Measurements from ENCODE around the gene MYOM1. TPM values are rescaled to one million over a fixed set of nuclear protein-coding genes. Genes with fewer than 3 reads are reported as not detected.
A peak's percentile ranks its signal among the peaks of the same experiment; 100 is the strongest.
"Not testable (repeated sequence)": the region's sequence is repeated elsewhere in the genome, so short reads cannot be mapped to it uniquely, and the experiment has no call there.

MYOM1 gene
- total RNA-seq, 1 donor from 2014 or later: 0.46 TPM

DNA sequence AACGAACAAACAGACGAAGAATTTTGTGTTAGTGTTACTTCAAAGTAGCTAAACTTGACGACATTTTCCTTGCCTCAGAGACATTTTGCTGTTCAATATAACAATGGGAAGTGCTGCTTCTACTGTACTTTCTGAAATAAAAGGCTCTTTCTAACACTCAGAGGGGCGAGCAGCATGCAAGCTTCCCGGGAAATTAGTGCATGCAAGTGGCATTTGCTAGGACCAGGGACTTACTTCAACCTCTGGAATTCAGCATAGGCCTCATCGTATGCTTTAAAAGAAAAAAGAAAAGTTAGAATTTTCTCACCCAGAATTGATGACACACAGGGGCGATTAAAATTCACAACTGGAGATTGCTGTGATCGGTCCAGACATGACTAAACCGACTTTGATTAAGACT is 144.3 kb downstream of the MYOM1 start:
- TF ChIP-seq, protein P1, sequence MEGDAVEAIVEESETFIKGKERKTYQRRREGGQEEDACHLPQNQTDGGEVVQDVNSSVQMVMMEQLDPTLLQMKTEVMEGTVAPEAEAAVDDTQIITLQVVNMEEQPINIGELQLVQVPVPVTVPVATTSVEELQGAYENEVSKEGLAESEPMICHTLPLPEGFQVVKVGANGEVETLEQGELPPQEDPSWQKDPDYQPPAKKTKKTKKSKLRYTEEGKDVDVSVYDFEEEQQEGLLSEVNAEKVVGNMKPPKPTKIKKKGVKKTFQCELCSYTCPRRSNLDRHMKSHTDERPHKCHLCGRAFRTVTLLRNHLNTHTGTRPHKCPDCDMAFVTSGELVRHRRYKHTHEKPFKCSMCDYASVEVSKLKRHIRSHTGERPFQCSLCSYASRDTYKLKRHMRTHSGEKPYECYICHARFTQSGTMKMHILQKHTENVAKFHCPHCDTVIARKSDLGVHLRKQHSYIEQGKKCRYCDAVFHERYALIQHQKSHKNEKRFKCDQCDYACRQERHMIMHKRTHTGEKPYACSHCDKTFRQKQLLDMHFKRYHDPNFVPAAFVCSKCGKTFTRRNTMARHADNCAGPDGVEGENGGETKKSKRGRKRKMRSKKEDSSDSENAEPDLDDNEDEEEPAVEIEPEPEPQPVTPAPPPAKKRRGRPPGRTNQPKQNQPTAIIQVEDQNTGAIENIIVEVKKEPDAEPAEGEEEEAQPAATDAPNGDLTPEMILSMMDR (IDR thresholded peaks at IDR 0.05): no peak
- Mint-ChIP-seq H3K27me3 (ENCODE audit: unreplicated experiment) (no peaks in the 10 kb centered on the region), H3K27ac (ENCODE audit: unreplicated experiment) (no peak overlapping the region), H3K4me3 (ENCODE audit: unreplicated experiment) (no peak overlapping the region), H3K9me3 (ENCODE audit: unreplicated experiment) (no peaks in the 10 kb centered on the region), H3K36me3 (ENCODE audit: unreplicated experiment) (no peaks in the 10 kb centered on the region), H3K4me1 (ENCODE audit: unreplicated experiment) (peaks cover 9% of the 10 kb centered on the region)
- no peak for DNase-seq (ENCODE audit: extremely low spot score, unreplicated experiment)

DNA sequence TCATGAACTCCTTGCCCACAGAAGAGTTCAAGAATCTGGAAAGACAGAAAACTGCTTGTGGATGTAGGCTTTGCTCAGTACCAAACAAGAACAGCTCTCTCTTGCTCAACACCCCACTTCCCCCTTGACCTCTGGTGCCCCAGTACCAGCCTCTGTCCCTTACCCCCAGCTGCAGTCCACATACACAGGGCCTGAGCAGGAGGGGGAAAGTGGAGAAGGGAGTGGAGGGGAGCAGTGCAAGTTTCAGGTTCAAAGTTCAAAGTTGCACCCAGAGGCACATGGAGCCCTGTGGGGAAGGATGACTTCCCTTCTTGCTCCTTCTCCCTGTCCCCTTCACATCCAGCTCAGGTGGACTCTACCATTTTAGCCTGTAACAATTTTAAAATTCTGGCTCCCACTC is 145.7 kb downstream of the MYOM1 start:
- no peak overlapping the region for H3K27ac Mint-ChIP-seq (ENCODE audit: unreplicated experiment)
- H3K4me3 Mint-ChIP-seq (ENCODE audit: unreplicated experiment): no peak overlapping the region
- H3K4me1 Mint-ChIP-seq (ENCODE audit: unreplicated experiment): peaks cover 10% of the 10 kb centered on the region
- no peaks in the 10 kb centered on the region for H3K9me3 Mint-ChIP-seq (ENCODE audit: unreplicated experiment)
- no peaks in the 10 kb centered on the region for H3K27me3 Mint-ChIP-seq (ENCODE audit: unreplicated experiment)
- no peaks in the 10 kb centered on the region for H3K36me3 Mint-ChIP-seq (ENCODE audit: unreplicated experiment)
- peak; percentile 40 for DNase-seq (ENCODE audit: extremely low spot score, unreplicated experiment)
- TF ChIP-seq, protein P1 (IDR thresholded peaks at IDR 0.05): no peak

DNA sequence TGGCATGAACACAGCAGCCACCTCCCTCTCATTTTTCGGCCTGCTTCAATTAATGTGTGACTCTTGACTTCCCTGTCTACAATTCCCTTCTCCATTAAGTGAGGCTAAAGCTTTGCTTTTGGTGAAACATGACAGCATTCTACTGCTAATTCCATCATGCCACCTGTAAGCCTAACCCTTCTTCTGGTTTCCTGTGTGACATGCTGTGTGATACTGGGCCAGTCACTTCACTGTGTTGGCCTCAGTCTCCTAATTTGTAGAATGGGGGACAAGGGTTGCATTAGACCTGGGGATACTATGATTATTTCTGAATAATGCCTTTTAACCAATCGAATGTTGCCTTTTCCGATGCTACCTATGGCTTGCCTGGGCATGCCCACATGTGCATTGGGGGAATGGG is 146.4 kb downstream of the MYOM1 start:
- H3K27me3 Mint-ChIP-seq (ENCODE audit: unreplicated experiment); H3K27ac Mint-ChIP-seq (ENCODE audit: unreplicated experiment); H3K4me3 Mint-ChIP-seq (ENCODE audit: unreplicated experiment); H3K36me3 Mint-ChIP-seq (ENCODE audit: unreplicated experiment); H3K9me3 Mint-ChIP-seq (ENCODE audit: unreplicated experiment); DNase-seq (ENCODE audit: extremely low spot score, unreplicated experiment): not testable (repeated sequence)
- peaks cover 13% of the 10 kb centered on the region for H3K4me1 Mint-ChIP-seq (ENCODE audit: unreplicated experiment)

DNA sequence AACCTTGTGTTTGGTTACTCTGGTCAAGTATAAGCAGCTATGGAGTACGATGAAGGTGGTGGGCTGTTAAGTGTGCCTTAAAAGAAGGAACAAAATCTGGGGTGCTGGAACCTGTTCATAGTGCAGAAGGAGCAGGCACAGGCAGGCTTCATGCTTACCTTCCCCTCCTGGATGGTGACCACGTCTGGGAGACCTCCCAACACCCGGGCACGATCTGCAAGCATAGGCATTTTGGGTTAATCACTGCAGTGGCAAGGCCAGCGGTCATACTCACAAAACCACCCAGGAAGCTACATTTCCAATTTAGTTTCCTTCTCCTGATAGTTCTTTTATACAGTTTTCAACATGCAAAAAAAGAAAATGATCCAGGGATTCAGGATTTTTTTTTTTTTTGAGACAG is 148.1 kb downstream of the MYOM1 start:
- Mint-ChIP-seq H3K4me1 (ENCODE audit: unreplicated experiment) (peaks cover 17% of the 10 kb centered on the region), H3K36me3 (ENCODE audit: unreplicated experiment) (no peaks in the 10 kb centered on the region), H3K9me3 (ENCODE audit: unreplicated experiment) (no peaks in the 10 kb centered on the region), H3K4me3 (ENCODE audit: unreplicated experiment) (no peak overlapping the region), H3K27me3 (ENCODE audit: unreplicated experiment) (no peaks in the 10 kb centered on the region), H3K27ac (ENCODE audit: unreplicated experiment) (no peak overlapping the region)
- peak; percentile 60 for DNase-seq (ENCODE audit: extremely low spot score, unreplicated experiment)
- TF ChIP-seq, protein P1 (IDR thresholded peaks at IDR 0.05): no peak

DNA sequence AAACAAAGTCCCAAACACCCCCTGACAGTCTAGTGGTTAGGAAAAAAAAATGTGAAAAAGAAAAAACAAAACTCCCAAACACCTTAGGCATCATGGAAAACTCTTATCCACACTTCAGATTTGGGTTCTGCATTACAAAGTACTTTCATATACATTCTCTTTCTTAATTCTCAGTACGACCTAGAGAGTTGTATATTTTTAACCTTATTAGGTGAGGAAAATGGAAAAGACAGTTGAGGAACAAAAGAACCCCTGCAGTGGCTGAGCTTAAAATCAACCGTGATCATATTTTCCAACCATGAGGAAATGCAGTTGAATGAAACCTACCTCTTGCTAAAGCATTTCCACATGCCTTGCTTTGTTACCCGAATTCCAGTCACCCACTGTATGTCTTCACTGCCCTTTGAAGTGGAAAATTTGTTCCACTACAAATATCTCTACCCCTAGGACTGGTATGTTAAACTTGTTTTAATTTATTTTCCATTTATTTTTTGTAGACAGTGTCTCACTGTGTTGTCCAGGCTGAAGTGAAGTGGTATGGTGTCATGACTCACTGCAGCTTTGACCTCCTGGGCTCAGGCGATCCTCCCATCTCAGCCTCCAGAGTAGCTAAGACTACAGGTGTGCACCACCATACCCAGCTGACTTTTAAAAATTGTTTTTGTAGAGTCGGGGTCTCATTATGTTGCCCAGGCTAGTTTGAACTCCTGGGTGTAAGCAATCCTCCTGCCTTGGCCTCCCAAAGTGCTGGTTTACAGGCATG is 149.9 kb downstream of the MYOM1 start:
- H3K4me1 Mint-ChIP-seq (ENCODE audit: unreplicated experiment): peaks cover 8% of the 10 kb centered on the region
- no peak overlapping the region for H3K27ac Mint-ChIP-seq (ENCODE audit: unreplicated experiment)
- no peaks in the 10 kb centered on the region for H3K36me3 Mint-ChIP-seq (ENCODE audit: unreplicated experiment)
- TF ChIP-seq, protein P1 (IDR thresholded peaks at IDR 0.05): no peak
- H3K27me3 Mint-ChIP-seq (ENCODE audit: unreplicated experiment): no peaks in the 10 kb centered on the region
- H3K4me3 Mint-ChIP-seq (ENCODE audit: unreplicated experiment): no peak overlapping the region
- no peaks in the 10 kb centered on the region for H3K9me3 Mint-ChIP-seq (ENCODE audit: unreplicated experiment)
- peak; percentile 34 for DNase-seq (ENCODE audit: extremely low spot score, unreplicated experiment)

All from osteocyte (in vitro differentiated cells).